NCI-H2171 treated with DMSO at 0.1 percent for 48 hours (cell line): Measurements from ENCODE around the gene KRTAP16-1.
"Not testable (repeated sequence)": the region's sequence is repeated elsewhere in the genome, so short reads cannot be mapped to it uniquely, and the experiment has no call there.

Source experiments
- DNase-seq: peaks from one replicate; lab custom pipeline; 2025; lab: John Stamatoyannopoulos, UW

KRTAP16-1 gene

GRCh38 chr17:41308918-41309359 is at the start of gene KRTAP16-1:
Gene KRTAP16-1 (minus strand): TSS chr17:41309309. CDS start chr17:41309253, 56 bp downstream.
- DNase-seq, result no peak

- DNase-seq, result no peak
Observed at GRCh38 chr17:41354536-41354935, 45.4 kb upstream of the KRTAP16-1 start.

- no peak for DNase-seq
Observed at GRCh38 chr17:41352597-41353366, 43.7 kb upstream of the KRTAP16-1 start.

GRCh38 chr17:41351177-41351576 is 42.1 kb upstream of the KRTAP16-1 start:
- DNase-seq, result no peak

- DNase-seq, result not testable (repeated sequence)
Observed at GRCh38 chr17:41350381-41350878, 41.3 kb upstream of the KRTAP16-1 start, which contains the start of gene KRT33A. Gene KRT33A (minus strand): TSS chr17:41350828. CDS start chr17:41350767, 61 bp downstream.

GRCh38 chr17:41347869-41348760 is 39.0 kb upstream of the KRTAP16-1 start:
- DNase-seq, result no peak

- not testable (repeated sequence) for DNase-seq
Observed at GRCh38 chr17:41346421-41346820, 37.3 kb upstream of the KRTAP16-1 start.

- DNase-seq, result no peak
Observed at GRCh38 chr17:41345992-41346391, 36.9 kb upstream of the KRTAP16-1 start.

GRCh38 chr17:41343029-41343428 is 33.9 kb upstream of the KRTAP16-1 start:
- no peak for DNase-seq

- DNase-seq, result no peak
Observed at GRCh38 chr17:41340934-41341861, 32.1 kb upstream of the KRTAP16-1 start.

- no peak for DNase-seq
Observed at GRCh38 chr17:41340494-41340893, 31.4 kb upstream of the KRTAP16-1 start.

GRCh38 chr17:41339571-41340172 is 30.6 kb upstream of the KRTAP16-1 start:
- no peak for DNase-seq

- DNase-seq, result no peak
Observed at GRCh38 chr17:41338961-41339485, 29.9 kb upstream of the KRTAP16-1 start.

- DNase-seq, result no peak
Observed at GRCh38 chr17:41335747-41336146, 26.6 kb upstream of the KRTAP16-1 start.

GRCh38 chr17:41334385-41335305 is 25.5 kb upstream of the KRTAP16-1 start:
- no peak for DNase-seq

- no peak for DNase-seq
Observed at GRCh38 chr17:41333836-41334235, 24.7 kb upstream of the KRTAP16-1 start.

- no peak for DNase-seq
Observed at GRCh38 chr17:41333098-41333497, 24.0 kb upstream of the KRTAP16-1 start.

- DNase-seq, result no peak
Observed at GRCh38 chr17:41332239-41332638, 23.1 kb upstream of the KRTAP16-1 start.

GRCh38 chr17:41331606-41332005 is 22.5 kb upstream of the KRTAP16-1 start:
- no peak for DNase-seq
